Large intestine (tissue), 3 donors: ENCODE results near the gene MYO5A. TPM values are rescaled to one million over a fixed set of nuclear protein-coding genes. Genes with fewer than 3 reads are reported as not detected.

Source experiments
- DNase-seq, 2 donors: peaks; one replicate each; pipeline versions ENCODE4 v3.0.0 to v3.0.0-alpha.2; 2013
- H3K27ac ChIP-seq: one replicate; pipeline ENCODE4 v1.5.1; 2013; ENCODE audit warnings: low read length
- H3K27me3 ChIP-seq: 2 replicates; pipeline ENCODE4 v1.6.1; 2013; ENCODE audit warnings: low read length; ENCODE audit not compliant: control insufficient read depth, insufficient read depth
- H3K36me3 ChIP-seq: 2 replicates; pipeline ENCODE4 v1.6.1; 2013; ENCODE audit warnings: low read length; ENCODE audit not compliant: control insufficient read depth, insufficient read depth
- H3K4me1 ChIP-seq: one replicate; pipeline ENCODE4 v1.6.1; 2013; ENCODE audit warnings: low read length; ENCODE audit not compliant: control insufficient read depth, insufficient read depth
- H3K4me3 ChIP-seq: one replicate; pipeline ENCODE4 v1.5.1; 2013; ENCODE audit warnings: low read length
- H3K9me3 ChIP-seq: one replicate; pipeline ENCODE4 v1.6.1; 2013; ENCODE audit warnings: mild to moderate bottlenecking, low read depth, low read length, moderate library complexity; ENCODE audit not compliant: control insufficient read depth
- WGBS: methylation state at CpG from one replicate; pipeline ENCODE4 v1.1.5; 2013; ENCODE audit warnings: low lambda C conversion rate; ENCODE audit not compliant: insufficient coverage; 5-methylcytosine and 5-hydroxymethylcytosine counted together
- polyA plus RNA-seq: library from polyadenylated mRNA; unstranded; fragments of 120-200 nt; gene quantifications from one replicate; pipeline ENCODE4 v1.2.1, GENCODE V29; 2013

The MYO5A gene
- polyA plus RNA-seq, 1 donor = 6.0 TPM

GRCh38 chr15:52406601-52407000 is 122.1 kb downstream of the MYO5A start:
- Histone ChIP-seq H3K4me1 (no peaks in the 10 kb centered on the region), H3K36me3 (no peaks in the 10 kb centered on the region), H3K9me3 (no peaks in the 10 kb centered on the region), H3K4me3 (no peak overlapping the region), H3K27ac (no peak overlapping the region), H3K27me3 (no peaks in the 10 kb centered on the region)
- WGBS = no CpG with 5 or more reads among the region's 2 CpGs
- DNase-seq = no peak

- no peaks in the 10 kb centered on the region for H3K4me1 ChIP-seq
- no peak for DNase-seq
- H3K27ac ChIP-seq = no peak overlapping the region
- H3K36me3 ChIP-seq = no peaks in the 10 kb centered on the region
- H3K27me3 ChIP-seq = no peaks in the 10 kb centered on the region
- H3K9me3 ChIP-seq = no peaks in the 10 kb centered on the region
- no peak overlapping the region for H3K4me3 ChIP-seq
- no CpG with 5 or more reads among the region's 3 CpGs for WGBS
Observed at GRCh38 chr15:52405856-52406255, 122.8 kb downstream of the MYO5A start.

DNA sequence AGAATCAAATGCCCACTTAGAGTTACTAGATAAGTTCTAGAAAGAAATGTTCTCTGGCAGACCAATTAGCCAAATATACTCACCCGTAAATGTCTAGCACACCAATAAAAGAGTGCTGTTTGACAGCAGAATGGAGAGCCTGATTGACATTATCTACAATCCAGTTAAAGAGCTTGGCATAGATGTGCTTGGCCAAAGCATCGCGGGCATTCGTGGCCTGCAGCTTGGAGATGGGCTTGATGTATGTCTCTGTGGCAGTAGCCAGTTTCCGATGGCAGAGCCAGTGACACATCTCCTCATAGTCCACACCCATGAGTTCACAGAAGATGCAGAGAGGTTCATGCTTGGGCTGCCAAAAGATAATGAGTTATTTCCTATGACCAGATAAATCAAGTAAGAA is 131.6 kb downstream of the MYO5A start:
- DNase-seq = no peak
- WGBS = no CpG with 5 or more reads among the region's 5 CpGs
- no peak overlapping the region for H3K4me3 ChIP-seq
- no peaks in the 10 kb centered on the region for H3K4me1 ChIP-seq
- no peak overlapping the region for H3K27ac ChIP-seq
- no peaks in the 10 kb centered on the region for H3K9me3 ChIP-seq
- H3K36me3 ChIP-seq = no peaks in the 10 kb centered on the region
- H3K27me3 ChIP-seq = no peaks in the 10 kb centered on the region

DNA sequence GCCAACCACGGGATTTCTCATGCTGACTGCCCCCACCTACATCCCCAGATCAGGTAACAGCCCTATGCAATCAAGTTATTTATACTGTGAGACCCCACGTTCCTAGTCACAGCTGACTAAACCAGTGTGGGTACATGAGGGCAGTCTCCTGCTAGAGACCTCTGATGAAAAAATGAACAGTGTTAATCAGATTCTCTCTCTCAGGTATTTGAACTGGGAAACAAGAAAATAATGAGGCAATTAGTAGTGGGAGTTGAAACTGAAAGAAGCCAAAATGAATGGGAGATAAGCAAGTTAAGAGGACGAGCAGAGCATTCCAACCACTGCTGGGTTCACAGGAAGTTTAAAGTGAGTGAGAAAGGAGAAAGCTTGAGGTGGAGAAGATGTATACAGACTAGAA is 134.6 kb downstream of the MYO5A start:
- whole genome bisulfite sequencing = 0% methylated on average over 1 of the region's 3 CpGs
- Histone ChIP-seq H3K9me3 (no peaks in the 10 kb centered on the region), H3K4me3 (no peak overlapping the region), H3K4me1 (no peaks in the 10 kb centered on the region), H3K36me3 (no peaks in the 10 kb centered on the region), H3K27ac (no peak overlapping the region), H3K27me3 (no peaks in the 10 kb centered on the region)
- DNase-seq = no peak

GRCh38 chr15:52392008-52392687 is 136.5 kb downstream of the MYO5A start:
- Histone ChIP-seq H3K36me3 (no peaks in the 10 kb centered on the region), H3K4me3 (no peak overlapping the region), H3K27ac (no peak overlapping the region), H3K9me3 (no peaks in the 10 kb centered on the region), H3K27me3 (no peaks in the 10 kb centered on the region), H3K4me1 (no peaks in the 10 kb centered on the region)
- DNase-seq = no peak
- WGBS = no CpG with 5 or more reads among the region's 6 CpGs

- Histone ChIP-seq H3K4me3 (no peak overlapping the region), H3K36me3 (no peaks in the 10 kb centered on the region), H3K27ac (no peak overlapping the region), H3K4me1 (no peaks in the 10 kb centered on the region), H3K27me3 (no peaks in the 10 kb centered on the region), H3K9me3 (no peaks in the 10 kb centered on the region)
- DNase-seq = no peak
- WGBS = 100% methylated on average over 1 of the region's 4 CpGs
Observed at GRCh38 chr15:52391069-52391468, 137.6 kb downstream of the MYO5A start.

GRCh38 chr15:52385670-52386069 is 143.0 kb downstream of the MYO5A start:
- DNase-seq = no peak
- no peak overlapping the region for H3K4me3 ChIP-seq
- H3K27me3 ChIP-seq = no peaks in the 10 kb centered on the region
- no peaks in the 10 kb centered on the region for H3K9me3 ChIP-seq
- no peak overlapping the region for H3K27ac ChIP-seq
- H3K4me1 ChIP-seq = no peaks in the 10 kb centered on the region
- H3K36me3 ChIP-seq = no peaks in the 10 kb centered on the region

GRCh38 chr15:52383100-52383588 is 145.5 kb downstream of the MYO5A start:
- Histone ChIP-seq H3K27me3 (no peaks in the 10 kb centered on the region), H3K9me3 (no peaks in the 10 kb centered on the region), H3K4me3 (no peak overlapping the region), H3K36me3 (no peaks in the 10 kb centered on the region), H3K4me1 (no peaks in the 10 kb centered on the region), H3K27ac (no peak overlapping the region)
- no peak for DNase-seq
- 100% methylated on average over 1 of the region's 2 CpGs for WGBS

GRCh38 chr15:52382647-52383046 is 146.0 kb downstream of the MYO5A start:
- H3K9me3 ChIP-seq = no peaks in the 10 kb centered on the region
- H3K27ac ChIP-seq = no peak overlapping the region
- no peak for DNase-seq
- WGBS = no CpG with 5 or more reads among the region's 1 CpG
- no peaks in the 10 kb centered on the region for H3K36me3 ChIP-seq
- H3K27me3 ChIP-seq = no peaks in the 10 kb centered on the region
- H3K4me1 ChIP-seq = no peaks in the 10 kb centered on the region
- H3K4me3 ChIP-seq = no peak overlapping the region

GRCh38 chr15:52379395-52380106 is 149.1 kb downstream of the MYO5A start:
- Histone ChIP-seq H3K27me3 (no peaks in the 10 kb centered on the region), H3K9me3 (no peaks in the 10 kb centered on the region), H3K4me1 (no peaks in the 10 kb centered on the region), H3K4me3 (no peak overlapping the region), H3K36me3 (no peaks in the 10 kb centered on the region), H3K27ac (no peak overlapping the region)
- WGBS = 92% methylated on average over 7 of the region's 14 CpGs
- no peak for DNase-seq
